ENCODE data around the gene TELO2.

TELO2 gene

DNA sequence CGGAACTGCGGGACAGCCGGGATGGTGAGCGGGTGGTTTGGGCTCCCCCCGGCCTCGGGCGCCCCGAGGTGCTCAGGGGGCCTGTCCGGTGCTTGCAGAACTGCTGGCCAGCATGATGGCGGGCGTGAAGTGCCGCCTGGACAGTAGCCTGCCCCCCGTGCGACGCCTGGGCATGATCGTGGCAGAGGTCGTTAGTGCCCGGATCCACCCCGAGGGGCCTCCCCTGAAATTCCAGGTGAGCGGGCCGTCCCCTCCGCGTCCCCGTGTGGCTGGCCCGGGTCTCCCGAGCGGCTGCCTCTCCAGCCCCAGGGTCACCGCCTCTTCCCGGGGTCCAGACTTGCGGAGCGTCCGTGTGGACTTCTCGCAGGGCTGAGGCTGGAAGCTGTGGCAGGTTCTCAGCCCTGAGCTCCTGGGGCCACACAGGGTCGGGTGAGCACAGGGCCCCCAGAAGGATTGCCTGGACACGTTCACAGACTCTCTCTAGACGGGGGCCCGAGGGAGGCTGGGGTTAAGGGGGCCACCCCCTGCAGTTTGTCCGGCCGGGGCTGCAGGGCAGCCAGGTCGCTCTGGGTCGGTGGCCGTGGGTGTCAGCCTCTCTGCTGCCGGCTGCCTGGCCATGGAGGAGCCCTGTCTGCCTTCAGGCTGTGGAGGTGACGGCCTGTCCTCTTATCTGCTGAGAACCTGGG is 7.4 kb downstream of the TELO2 start:
- no peak overlapping the region for H3K4me2 ChIP-seq
- no peaks in the 10 kb centered on the region for H3K9me3 ChIP-seq (replicated peaks in 1 of 11)
- H3K9ac ChIP-seq = no peak overlapping the region
- no peak for TF ChIP-seq Cebpa-rat (IDR thresholded peaks at IDR 0.05)
- no peak overlapping the region for H3K27ac ChIP-seq
- H3K4me1 ChIP-seq = peaks cover 0 to 6% (median 3%) of the 10 kb centered on the region in 10 experiments; a peak in 7 of 20 replicates
- H3K4me3 ChIP-seq = no peak overlapping the region
- H4K20me1 ChIP-seq = peaks cover 0 to 81% (median 38%) of the 10 kb centered on the region in 11 experiments; a peak in 17 of 22 replicates
- peaks cover 77 to 95% (median 91%) of the 10 kb centered on the region in 11 experiments for H3K36me3 ChIP-seq
- no peaks in the 10 kb centered on the region for H3K27me3 ChIP-seq

GRCh38 chr16:1501630-1502029 is 8.5 kb downstream of the TELO2 start:
- no peak for TF ChIP-seq Cebpa-rat (IDR thresholded peaks at IDR 0.05)

DNA sequence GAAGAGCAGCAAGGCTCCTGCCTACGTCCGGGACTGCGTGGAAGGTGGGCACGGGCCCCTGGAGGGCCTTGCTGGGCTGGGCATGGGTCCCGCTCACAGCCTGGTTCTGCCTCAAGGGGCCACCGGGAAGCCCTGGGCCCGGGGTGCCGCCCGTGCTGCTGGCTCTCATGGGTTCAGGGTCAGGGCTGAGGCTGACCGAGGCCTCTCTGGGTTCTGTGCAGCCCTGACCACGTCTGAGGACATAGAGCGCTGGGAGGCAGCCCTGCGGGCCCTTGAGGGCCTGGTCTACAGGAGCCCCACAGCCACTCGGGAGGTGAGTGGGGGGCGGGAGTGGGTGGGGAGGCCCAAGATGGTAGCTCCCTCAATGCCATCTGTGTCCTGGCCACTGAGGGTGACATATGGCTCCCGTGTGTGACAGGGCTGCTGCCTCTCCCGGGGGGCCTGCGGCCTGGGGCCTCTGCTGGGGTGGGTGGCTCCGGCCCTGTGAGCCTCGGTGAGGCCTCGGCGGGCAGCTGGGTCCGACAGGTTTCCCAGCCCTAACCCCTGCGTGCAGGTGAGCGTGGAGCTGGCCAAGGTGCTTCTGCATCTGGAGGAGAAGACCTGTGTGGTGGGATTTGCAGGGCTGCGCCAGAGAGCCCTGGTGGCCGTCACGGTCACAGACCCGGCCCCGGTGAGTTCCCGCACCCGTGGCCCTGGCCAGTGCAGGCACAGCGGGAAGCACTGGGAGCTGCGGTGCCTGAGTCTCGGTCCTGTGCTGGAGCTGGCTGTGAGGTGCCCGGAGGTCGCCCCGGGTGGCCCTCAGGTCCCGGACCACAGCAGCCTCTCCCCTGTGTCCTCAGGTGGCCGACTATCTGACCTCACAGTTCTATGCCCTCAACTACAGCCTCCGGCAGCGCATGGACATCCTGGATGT is 9.2 kb downstream of the TELO2 start:
- Histone ChIP-seq H4K20me1 (peaks cover 0 to 81% (median 31%) of the 10 kb centered on the region in 11 experiments; a peak in 17 of 22 replicates), H3K36me3 (peaks cover 74 to 95% (median 91%) of the 10 kb centered on the region in 11 experiments), H3K27ac (no peak overlapping the region), H3K4me1 (peaks cover 0 to 1% (median 0%) of the 10 kb centered on the region in 10 experiments; a peak in 1 of 20 replicates), H3K9me3 (replicated peaks in 1 of 11) (no peaks in the 10 kb centered on the region), H3K9ac (no peak overlapping the region), H3K4me2 (no peak overlapping the region), H3K27me3 (no peaks in the 10 kb centered on the region), H3K4me3 (no peak overlapping the region)
- TF ChIP-seq Cebpa-rat (IDR thresholded peaks at IDR 0.05) = no peak

More at GRCh38 chr16:1501630-1502029, 8.5 kb downstream of the TELO2 start:
- no peaks in the 10 kb centered on the region for H3K9me3 ChIP-seq (replicated peaks in 1 of 11)
- peaks cover 0 to 81% (median 31%) of the 10 kb centered on the region in 11 experiments; a peak in 16 of 22 replicates for H4K20me1 ChIP-seq
- H3K4me3 ChIP-seq = no peak overlapping the region
- no peaks in the 10 kb centered on the region for H3K27me3 ChIP-seq
- no peak overlapping the region for H3K9ac ChIP-seq
- H3K36me3 ChIP-seq = peaks cover 74 to 95% (median 91%) of the 10 kb centered on the region in 11 experiments
- H3K4me2 ChIP-seq = no peak overlapping the region
- H3K4me1 ChIP-seq = no peaks in the 10 kb centered on the region
- no peak overlapping the region for H3K27ac ChIP-seq

- no peaks in the 10 kb centered on the region for H3K27me3 ChIP-seq
- TF ChIP-seq Cebpa-rat (IDR thresholded peaks at IDR 0.05) = no peak
- peaks cover 64 to 95% (median 83%) of the 10 kb centered on the region in 11 experiments for H3K36me3 ChIP-seq
- H4K20me1 ChIP-seq = peaks cover 0 to 81% (median 35%) of the 10 kb centered on the region in 11 experiments; a peak in 15 of 22 replicates
- H3K4me1 ChIP-seq = peaks cover 1 to 7% (median 3%) of the 10 kb centered on the region in 10 experiments
- H3K9me3 ChIP-seq (replicated peaks in 1 of 11) = no peaks in the 10 kb centered on the region
- H3K9ac ChIP-seq = no peak overlapping the region
- no peak overlapping the region for H3K4me3 ChIP-seq
- H3K27ac ChIP-seq = no peak overlapping the region
- no peak overlapping the region for H3K4me2 ChIP-seq
Observed at GRCh38 chr16:1503110-1503955, 10.2 kb downstream of the TELO2 start.

DNA sequence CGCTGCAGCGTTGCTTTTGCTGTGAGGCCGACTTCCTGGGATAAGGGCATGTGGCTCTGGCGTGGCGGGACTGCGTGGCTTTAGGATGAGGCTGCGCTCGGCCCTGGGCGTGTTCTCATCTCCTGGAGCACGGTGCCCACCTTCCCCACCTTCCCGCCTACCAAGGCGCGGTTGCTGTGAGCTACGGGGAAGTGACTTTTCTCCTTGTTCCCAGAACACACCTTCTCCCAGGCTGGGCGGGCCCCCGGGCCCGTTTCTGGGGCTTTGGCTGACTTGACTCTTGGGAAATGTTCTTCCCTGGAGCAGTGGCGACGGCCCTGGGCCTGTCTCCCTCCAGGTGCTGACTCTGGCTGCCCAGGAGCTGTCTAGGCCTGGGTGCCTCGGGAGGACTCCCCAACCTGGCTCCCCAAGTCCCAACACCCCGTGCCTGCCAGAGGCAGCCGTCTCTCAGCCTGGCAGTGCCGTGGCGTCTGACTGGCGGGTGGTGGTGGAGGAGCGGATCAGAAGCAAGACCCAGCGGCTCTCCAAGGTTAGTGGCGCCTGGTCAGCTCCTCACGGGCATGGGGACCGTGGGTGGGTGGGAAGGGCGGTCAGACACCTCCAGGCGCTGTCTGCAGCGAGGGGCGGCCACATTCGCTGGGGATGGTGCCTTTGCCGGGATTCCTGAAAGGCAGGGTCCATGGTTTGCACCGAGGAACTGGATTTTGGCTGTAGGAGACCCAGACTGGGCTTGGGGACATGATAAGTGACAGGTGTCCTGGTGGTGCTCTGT is 12.1 kb downstream of the TELO2 start:
- Histone ChIP-seq H3K36me3 (peaks cover 48 to 94% (median 78%) of the 10 kb centered on the region in 11 experiments), H3K27ac (no peak overlapping the region), H3K9me3 (replicated peaks in 1 of 11) (no peaks in the 10 kb centered on the region), H3K9ac (no peak overlapping the region), H3K4me1 (peaks cover 20 to 27% (median 22%) of the 10 kb centered on the region in 10 experiments), H3K4me2 (no peak overlapping the region), H3K27me3 (no peaks in the 10 kb centered on the region), H4K20me1 (peaks cover 0 to 85% (median 43%) of the 10 kb centered on the region in 11 experiments; a peak in 18 of 22 replicates), H3K4me3 (no peak overlapping the region)
- TF ChIP-seq Cebpa-rat (IDR thresholded peaks at IDR 0.05) = no peak

DNA sequence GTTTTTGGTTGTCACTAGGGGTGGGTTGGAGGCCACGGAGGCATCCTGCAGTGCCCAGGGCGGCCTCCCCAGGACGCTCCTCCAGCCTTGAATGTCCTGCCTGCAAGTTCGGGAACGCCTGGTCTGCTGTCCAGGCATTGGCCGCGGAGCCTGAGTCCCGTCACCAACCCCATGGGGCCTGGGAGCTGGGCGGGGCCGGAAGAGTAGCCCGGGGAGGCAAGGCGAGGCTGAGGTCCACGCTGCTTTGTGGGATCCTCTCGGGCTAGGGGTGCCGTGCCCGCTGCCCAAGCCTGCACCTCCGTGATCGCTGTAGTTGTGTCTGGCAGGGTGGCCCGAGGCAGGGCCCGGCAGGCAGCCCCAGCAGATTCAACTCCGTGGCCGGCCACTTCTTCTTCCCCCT is 12.8 kb downstream of the TELO2 start:
- no peak for TF ChIP-seq Cebpa-rat (IDR thresholded peaks at IDR 0.05)
- Histone ChIP-seq H3K4me1 (peaks cover 20 to 28% (median 26%) of the 10 kb centered on the region in 10 experiments), H3K9ac (no peak overlapping the region), H3K4me2 (no peak overlapping the region), H3K27ac (no peak overlapping the region), H3K27me3 (no peaks in the 10 kb centered on the region), H3K4me3 (no peak overlapping the region), H3K36me3 (peaks cover 42 to 94% (median 78%) of the 10 kb centered on the region in 11 experiments), H3K9me3 (replicated peaks in 1 of 11) (no peaks in the 10 kb centered on the region), H4K20me1 (peaks cover 0 to 85% (median 43%) of the 10 kb centered on the region in 11 experiments; a peak in 18 of 22 replicates)

- Histone ChIP-seq H3K36me3 (peaks cover 34 to 94% (median 75%) of the 10 kb centered on the region in 11 experiments), H3K27me3 (no peaks in the 10 kb centered on the region), H3K27ac (no peak overlapping the region)
Observed at GRCh38 chr16:1506494-1507213, 13.5 kb downstream of the TELO2 start.

More at GRCh38 chr16:1506494-1507213, 13.5 kb downstream of the TELO2 start:
- Histone ChIP-seq H3K9me3 (replicated peaks in 1 of 11) (no peaks in the 10 kb centered on the region), H3K4me1 (peaks cover 20 to 29% (median 26%) of the 10 kb centered on the region in 10 experiments), H4K20me1 (peaks cover 0 to 85% (median 46%) of the 10 kb centered on the region in 11 experiments; a peak in 18 of 22 replicates), H3K4me2 (no peak overlapping the region), H3K9ac (no peak overlapping the region), H3K4me3 (no peak overlapping the region)
- no peak for TF ChIP-seq Cebpa-rat (IDR thresholded peaks at IDR 0.05)
